SK-N-SH (cell line): ENCODE results near the gene HES2. TPM values are rescaled to one million over a fixed set of nuclear protein-coding genes. Genes with fewer than 3 reads are reported as not detected.

Experiments
- CTCF ChIA-PET: fragments of 300-600, 350-600 bp; formaldehyde crosslinking; extraction: SDS; loops from one replicate; lab custom pipeline; 2021; lab: Yijun Ruan, JAX
- POLR2A ChIA-PET: fragments of 350-600 bp; sonication (Branson Sonifier 250); formaldehyde crosslinking; extraction: SDS; loops from one replicate; lab custom pipeline; 2020; ENCODE audit warnings: antibody characterized with exemption, inconsistent platforms; lab: Yijun Ruan, JAX
- DNase-seq: peaks from one replicate; pipeline ENCODE4 v3.0.0; 2012
- H2AFZ ChIP-seq: fragments of 200-600 bp; sonication (generic); 2 replicates; pipeline ENCODE4 v1.8.1; 2016; ENCODE audit warnings: antibody characterized with exemption, mild to moderate bottlenecking, low read depth
- H3F3A ChIP-seq: fragments of 200-600 bp; sonication (generic); replicated peaks from 2 replicates; pipeline ENCODE3; 2016; ENCODE audit warnings: antibody characterized with exemption, mild to moderate bottlenecking; ENCODE audit not compliant: insufficient read depth
- H3K27ac ChIP-seq, 2 experiments: fragments of 200-500 bp in 1 of 2; fragments of 200-600 bp in 1 of 2; sonication (Bioruptor generic) in 1 of 2; sonication (generic), shearing (Covaris generic) in 1 of 2; 2 replicates each; pipeline versions ENCODE4 v1.5.1 to v1.6.1; 2014 to 2016; ENCODE audit warnings: low read depth in 2 of 2, inconsistent platforms in 1 of 2, low read length in 1 of 2, mild to moderate bottlenecking in 1 of 2, mixed read lengths in 1 of 2
- H3K27me3 ChIP-seq: fragments of 200-600 bp; sonication (generic), shearing (Covaris generic); 2 replicates; pipeline ENCODE4 v1.6.1; 2016; ENCODE audit warnings: mixed run types; ENCODE audit not compliant: insufficient read depth
- H3K36me3 ChIP-seq, 2 experiments: fragments of 200-500 bp in 1 of 2; fragments of 200-600 bp in 1 of 2; sonication (Bioruptor generic) in 1 of 2; sonication (generic) in 1 of 2; replicated peaks in 1 of 2; 2 replicates each; pipeline versions ENCODE3 to v1.5.1; 2014 to 2016; ENCODE audit warnings: low read length in 1 of 2, mild to moderate bottlenecking in 1 of 2; ENCODE audit not compliant: insufficient read depth in 2 of 2, control insufficient read depth in 1 of 2
- H3K4me1 ChIP-seq, 2 experiments: fragments of 200-500 bp in 1 of 2; fragments of 200-600 bp in 1 of 2; sonication (Bioruptor generic) in 1 of 2; sonication (generic), shearing (Covaris generic) in 1 of 2; 2 replicates each; pipeline versions ENCODE4 v1.5.1 to v1.6.1; 2014 to 2016; ENCODE audit warnings: low read depth in 1 of 2, low read length in 1 of 2, mixed run types in 1 of 2; ENCODE audit not compliant: insufficient read depth in 2 of 2, control insufficient read depth in 1 of 2
- H3K4me2 ChIP-seq: fragments of 200-600 bp; sonication (generic), shearing (Covaris generic); 2 replicates; pipeline ENCODE4 v1.6.1; 2017; ENCODE audit warnings: mixed run types
- H3K4me3 ChIP-seq, 2 experiments: fragments of 200-500 bp in 1 of 2; fragments of 200-600 bp in 1 of 2; sonication (Bioruptor generic) in 1 of 2; sonication (generic), shearing (Covaris generic) in 1 of 2; 2 replicates each; pipeline versions ENCODE4 v1.5.1 to v1.8.1; 2014 to 2016; ENCODE audit warnings: low read depth in 2 of 2, inconsistent platforms in 1 of 2, low read length in 1 of 2, mild to moderate bottlenecking in 1 of 2, mixed read lengths in 1 of 2, moderate library complexity in 1 of 2
- H3K79me2 ChIP-seq: fragments of 200-600 bp; sonication (generic); 2 replicates; pipeline ENCODE4 v1.8.1; 2017; ENCODE audit warnings: mild to moderate bottlenecking; ENCODE audit not compliant: insufficient read depth
- H3K9ac ChIP-seq: fragments of 200-600 bp; sonication (generic); 2 replicates; pipeline ENCODE4 v1.6.1; 2017; ENCODE audit warnings: mixed run types
- H3K9me2 ChIP-seq: fragments of 200-600 bp; sonication (generic); 2 replicates; pipeline ENCODE4 v1.6.1; 2017; ENCODE audit warnings: mixed run types
- H3K9me3 ChIP-seq: fragments of 200-600 bp; sonication (generic); 2 replicates; pipeline ENCODE4 v1.6.1; 2017; ENCODE audit warnings: mixed run types, mild to moderate bottlenecking, moderate library complexity
- H4K20me1 ChIP-seq: fragments of 200-600 bp; sonication (generic); 2 replicates; pipeline ENCODE4 v1.6.1; 2017; ENCODE audit warnings: mild to moderate bottlenecking, mixed run types; ENCODE audit not compliant: insufficient read depth
- FOXJ3 ChIP-seq: sonication (generic); formaldehyde crosslinking; IDR thresholded peaks from 2 replicates; pipeline ENCODE4 v1.5.1; 2020; ENCODE audit warnings: mild to moderate bottlenecking, missing genetic modification reagents
- MAX ChIP-seq: IDR thresholded peaks from 2 replicates; pipeline ENCODE4 v1.4.0; 2012; ENCODE audit warnings: low read depth
- MXI1 ChIP-seq: IDR thresholded peaks from 2 replicates; pipeline ENCODE4 v1.6.1; 2012; ENCODE audit warnings: mild to moderate bottlenecking, low read depth, low read length, improper control_type of control experiment
- NRF1 ChIP-seq: IDR thresholded peaks from 2 replicates; pipeline ENCODE4 v1.6.1; 2012; ENCODE audit warnings: low read depth, mild to moderate bottlenecking, low read length
- RAD21 ChIP-seq: IDR thresholded peaks from 2 replicates; pipeline ENCODE4 v1.6.1; 2012; ENCODE audit warnings: mild to moderate bottlenecking, low read length
- RCOR1 ChIP-seq: fragments of 150-350 bp; IDR thresholded peaks from 2 replicates; pipeline ENCODE4 v1.6.1; 2017; ENCODE audit warnings: antibody characterized with exemption, low read length
- SMC3 ChIP-seq: IDR thresholded peaks from 2 replicates; pipeline ENCODE4 v1.6.1; 2012; ENCODE audit warnings: low read depth, low read length, improper control_type of control experiment
- TEAD4 ChIP-seq: IDR thresholded peaks from 2 replicates; pipeline ENCODE4 v1.4.0; 2012; ENCODE audit warnings: mild to moderate bottlenecking, borderline replicate concordance; ENCODE audit not compliant: insufficient read depth
- USF1 ChIP-seq: IDR thresholded peaks from 2 replicates; pipeline ENCODE4 v1.4.0; 2012; ENCODE audit warnings: low read depth, borderline replicate concordance
- YY1 ChIP-seq: IDR thresholded peaks from 2 replicates; pipeline ENCODE4 v1.4.0; 2012; ENCODE audit warnings: low read depth, mild to moderate bottlenecking
- WGBS: methylation state at CpG from one replicate; pipeline ENCODE4 v1.1.6; 2017; ENCODE audit warnings: low lambda C conversion rate; 5-methylcytosine and 5-hydroxymethylcytosine counted together
- polyA plus RNA-seq, 3 experiments: library from polyadenylated mRNA; depleted of rRNA; stranded (reverse); fragments of >200 nt; gene quantifications; 2 replicates each; pipeline ENCODE4 v1.2.3, GENCODE V29; 2012
- TF ChIP-seq, protein P1 (sequence below): fragments of 200-600 bp; sonication (generic); IDR thresholded peaks from 2 replicates; pipeline ENCODE4 v1.6.1; 2017; ENCODE audit warnings: antibody characterized with exemption, mild to moderate bottlenecking, moderate library complexity

Gene HES2
- polyA plus RNA-seq, 1 of the 3 experiments (the other 2 are of a cell fraction) = 0.03 TPM

GRCh38 chr1:6414881-6415626, 4.7 kb downstream of the HES2 start:
- Histone ChIP-seq H3K9ac (no peak overlapping the region), H3K9me3 (no peaks in the 10 kb centered on the region), H4K20me1 (no peaks in the 10 kb centered on the region), H3K27ac (no peak overlapping the region), H2AFZ (peak overlapping the region; percentile 83), H3F3A (no peaks in the 10 kb centered on the region), H3K36me3 (no peaks in the 10 kb centered on the region), H3K4me3 (no peak overlapping the region), H3K79me2 (no peaks in the 10 kb centered on the region), H3K27me3 (peaks cover 17% of the 10 kb centered on the region), H3K9me2 (no peaks in the 10 kb centered on the region), H3K4me2 (peak overlapping the region; percentile 66; the same call in 1 of the 2 replicates), H3K4me1 (peaks cover 0 to 6% of the 10 kb centered on the region in 2 experiments; a peak in 1 of 4 replicates)
- ChIA-PET POLR2A (no interaction called here), CTCF (interaction anchor here (0.7 to 16.1 kb wide), 29 partner anchors 8 to 168 kb away, joined by 3 to 290 read pairs (median 5); partner anchors contain the start of genes ACOT7 and ESPN)
- TF ChIP-seq TEAD4 (no peak), YY1 (no peak), FOXJ3 (CRISPR knock-in tag) (no peak)
- DNase-seq = no peak
- WGBS = 70% methylated on average over 16 of the region's 17 CpGs

DNA sequence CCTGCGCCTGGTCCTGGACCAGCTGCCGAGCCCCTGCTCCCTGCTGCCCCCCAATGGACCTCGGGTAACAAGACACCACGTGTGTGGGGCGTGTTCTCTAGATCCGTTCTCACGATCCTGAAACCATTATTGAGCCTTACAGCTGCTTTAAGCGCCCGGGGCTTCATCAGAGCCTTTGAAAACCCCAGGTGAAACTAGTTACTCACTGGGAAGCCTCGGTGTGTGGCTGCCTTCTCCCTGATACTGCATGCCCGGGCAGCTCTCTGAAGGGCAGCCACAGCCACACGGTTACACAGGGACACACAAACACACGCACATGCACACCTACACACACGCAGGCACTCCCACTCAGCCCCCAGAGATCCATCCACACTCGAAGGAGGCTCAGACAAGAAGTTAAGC, 5.3 kb downstream of the HES2 start:
- POLR2A ChIA-PET = no interaction called here
- H3K4me2 ChIP-seq = peak overlapping the region; percentile 66; the same call in 1 of the 2 replicates
- peak overlapping the region; percentile 83 for H2AFZ ChIP-seq
- CTCF ChIA-PET = interaction anchor here (0.7 to 16.1 kb wide), 28 partner anchors 9 to 176 kb away, joined by 3 to 290 read pairs (median 5); partner anchors contain the start of genes ACOT7 and ESPN
- no peaks in the 10 kb centered on the region for H3K79me2 ChIP-seq
- no peaks in the 10 kb centered on the region for H3K36me3 ChIP-seq
- no peak overlapping the region for H3K4me3 ChIP-seq
- peaks cover 0 to 6% of the 10 kb centered on the region in 2 experiments; a peak in 1 of 4 replicates for H3K4me1 ChIP-seq
- H3K27ac ChIP-seq = no peak overlapping the region
- peaks cover 17% of the 10 kb centered on the region for H3K27me3 ChIP-seq
- peak; percentile 87 for DNase-seq
- H3K9me3 ChIP-seq = no peaks in the 10 kb centered on the region
- WGBS = 6% methylated on average over 8 of the region's 15 CpGs
- peak; percentile 46; the same call in 1 of the 2 replicates for TF ChIP-seq SMC3
- no peak for TF ChIP-seq RCOR1
- TF ChIP-seq, protein P1, sequence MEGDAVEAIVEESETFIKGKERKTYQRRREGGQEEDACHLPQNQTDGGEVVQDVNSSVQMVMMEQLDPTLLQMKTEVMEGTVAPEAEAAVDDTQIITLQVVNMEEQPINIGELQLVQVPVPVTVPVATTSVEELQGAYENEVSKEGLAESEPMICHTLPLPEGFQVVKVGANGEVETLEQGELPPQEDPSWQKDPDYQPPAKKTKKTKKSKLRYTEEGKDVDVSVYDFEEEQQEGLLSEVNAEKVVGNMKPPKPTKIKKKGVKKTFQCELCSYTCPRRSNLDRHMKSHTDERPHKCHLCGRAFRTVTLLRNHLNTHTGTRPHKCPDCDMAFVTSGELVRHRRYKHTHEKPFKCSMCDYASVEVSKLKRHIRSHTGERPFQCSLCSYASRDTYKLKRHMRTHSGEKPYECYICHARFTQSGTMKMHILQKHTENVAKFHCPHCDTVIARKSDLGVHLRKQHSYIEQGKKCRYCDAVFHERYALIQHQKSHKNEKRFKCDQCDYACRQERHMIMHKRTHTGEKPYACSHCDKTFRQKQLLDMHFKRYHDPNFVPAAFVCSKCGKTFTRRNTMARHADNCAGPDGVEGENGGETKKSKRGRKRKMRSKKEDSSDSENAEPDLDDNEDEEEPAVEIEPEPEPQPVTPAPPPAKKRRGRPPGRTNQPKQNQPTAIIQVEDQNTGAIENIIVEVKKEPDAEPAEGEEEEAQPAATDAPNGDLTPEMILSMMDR = peak; percentile 59
- TF ChIP-seq MXI1 = peak; percentile 92
- peak; percentile 43; the same call in 1 of the 2 replicates for TF ChIP-seq USF1
- TF ChIP-seq MAX = peak; percentile 87
- peak; percentile 50 for TF ChIP-seq RAD21
- TF ChIP-seq NRF1 = no peak
- TF ChIP-seq, all 33 proteins: peak for 6
- no peak overlapping the region for H3K9ac ChIP-seq
- H4K20me1 ChIP-seq = no peaks in the 10 kb centered on the region
- no peaks in the 10 kb centered on the region for H3K9me2 ChIP-seq
- no peaks in the 10 kb centered on the region for H3F3A ChIP-seq
